K562 (cell line): ENCODE results near the gene SUGP1. TPM values are rescaled to one million over a fixed set of nuclear protein-coding genes. Genes with fewer than 3 reads are reported as not detected.

Experiments
- ARID2 ChIP-seq: fragments of 450-650 bp; IDR thresholded peaks from 2 replicates; pipeline ENCODE4 v1.6.1; 2017; ENCODE audit warnings: antibody characterized with exemption, mild to moderate bottlenecking
- BMI1 ChIP-seq: fragments of 150-350 bp; IDR thresholded peaks from 2 replicates; pipeline ENCODE4 v1.6.1; 2014; ENCODE audit warnings: low read length
- CEBPG ChIP-seq, 3 experiments: fragments of 200-800 bp in 1 of 3; sonication (Bioruptor generic) in 1 of 3; sonication (generic) in 1 of 3; formaldehyde crosslinking in 1 of 3; IDR thresholded peaks in 2 of 3; conservative IDR thresholded peaks in 1 of 3; 2 replicates each; pipeline versions ENCODE4 v1.6.1 to v1.8.0; 2016 to 2022; ENCODE audit warnings: missing compliant biosample characterization in 2 of 3, missing genetic modification characterization in 2 of 3, mild to moderate bottlenecking in 1 of 3, missing genetic modification reagents in 1 of 3
- FOSL1 ChIP-seq: fragments of 200-800 bp; sonication (Bioruptor generic); conservative IDR thresholded peaks from 2 replicates; pipeline ENCODE4 v1.6.1; 2016; ENCODE audit warnings: missing genetic modification characterization, missing compliant biosample characterization
- FOXA3 ChIP-seq, 2 experiments: fragments of 450-650 bp in 1 of 2; sonication (generic) in 1 of 2; formaldehyde crosslinking; IDR thresholded peaks in 1 of 2; conservative IDR thresholded peaks in 1 of 2; 2 replicates each; pipeline versions ENCODE4 v1.4.0 to v1.8.0; 2020 to 2022; ENCODE audit warnings: mild to moderate bottlenecking in 2 of 2, missing genetic modification reagents in 1 of 2
- PATZ1 ChIP-seq: fragments of 250-450 bp; sonication (Bioruptor Pico); IDR thresholded peaks from 2 replicates; pipeline ENCODE4 v1.5.0; 2020; ENCODE audit warnings: mild to moderate bottlenecking, borderline replicate concordance
- PTTG1 ChIP-seq: fragments of 450-650 bp; IDR thresholded peaks from 2 replicates; pipeline ENCODE4 v1.6.1; 2016; ENCODE audit warnings: low read depth, mild to moderate bottlenecking, missing genetic modification characterization, missing compliant biosample characterization
- ZNF274 ChIP-seq: IDR thresholded peaks from 2 replicates; pipeline ENCODE4 v1.6.1; 2011; ENCODE audit warnings: low read depth, mild to moderate bottlenecking, low read length, moderate library complexity, borderline replicate concordance
- ZNF354B ChIP-seq: fragments of 250-450 bp; sonication (Bioruptor Pico); IDR thresholded peaks from 2 replicates; pipeline ENCODE4 v1.4.0; 2020
- polyA plus RNA-seq, 8 experiments: library from polyadenylated mRNA; depleted of rRNA in 4 of 8; stranded (reverse) in 5 of 8; unstranded in 3 of 8; fragments of >200 nt; fragmentation: Nextera tagmentation in 2 of 8; fragmentation: Illumina TruSeq in 1 of 8; extraction: Ambion mirVana in 2 of 8; extraction: Trizol in 1 of 8; gene quantifications; 2 replicates each; pipeline versions ENCODE4 v1.2.1 to v1.2.3, GENCODE V29; 2011 to 2014; ENCODE audit warnings: inconsistent platforms in 1 of 8, missing spikeins in 1 of 8
- total RNA-seq, 7 experiments: library from RNA; depleted of rRNA in 6 of 7; stranded (reverse); fragments of >200 nt in 6 of 7; fragmentation: Illumina TruSeq in 2 of 7; extraction: Trizol in 2 of 7; gene quantifications; 2 replicates each; pipeline versions ENCODE4 v1.2.1 to v1.2.3, GENCODE V29; 2011 to 2021; ENCODE audit warnings: low replicate concordance in 1 of 7
- TF ChIP-seq, protein P1 (sequence below): fragments of 250-450 bp; sonication (Bioruptor Pico); IDR thresholded peaks from 2 replicates; pipeline ENCODE4 v1.6.1; 2021; ENCODE audit warnings: mild to moderate bottlenecking

Gene SUGP1
- total and polyA plus RNA-seq, 9 of the 15 experiments (the other 6 are each of a cell fraction or from before 2014, with no cell fraction given), result 1.0 to 53.3 (median 32.4) TPM

DNA sequence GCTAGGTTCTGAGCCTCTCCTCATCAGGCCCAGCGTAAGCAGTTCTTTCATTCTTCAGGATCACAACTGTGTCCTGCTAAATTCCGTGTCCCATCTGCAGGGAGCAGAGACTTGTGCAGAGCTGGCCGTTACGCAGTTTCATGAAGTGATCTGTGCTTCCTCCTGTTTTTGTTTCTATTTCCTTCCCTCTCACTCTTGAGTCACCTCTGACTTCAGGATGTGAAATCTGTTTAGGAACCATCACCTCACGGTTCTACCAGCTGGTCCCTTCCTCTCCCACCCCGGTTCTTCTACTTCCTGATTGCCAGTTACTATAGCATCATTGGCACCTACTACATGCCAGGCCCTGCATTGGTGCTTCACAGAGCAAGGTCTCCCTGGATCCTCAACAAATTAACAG is 8.8 kb upstream of the SUGP1 start (continued):
- TF ChIP-seq, protein P1, sequence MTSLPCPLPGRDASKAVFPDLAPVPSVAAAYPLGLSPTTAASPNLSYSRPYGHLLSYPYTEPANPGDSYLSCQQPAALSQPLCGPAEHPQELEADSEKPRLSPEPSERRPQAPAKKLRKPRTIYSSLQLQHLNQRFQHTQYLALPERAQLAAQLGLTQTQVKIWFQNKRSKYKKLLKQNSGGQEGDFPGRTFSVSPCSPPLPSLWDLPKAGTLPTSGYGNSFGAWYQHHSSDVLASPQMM, result no peak
- TF ChIP-seq BMI1 (no peak), PATZ1 (CRISPR knock-in tag) (no peak), PTTG1 (tag) (no peak), ARID2 (no peak), FOXA3 (CRISPR knock-in tag; conservative IDR thresholded peaks at IDR 0.05 in 1 of 2, IDR thresholded peaks at IDR 0.05 in 1 of 2) (no peak), CEBPG (CRISPR knock-in tag; IDR thresholded peaks at IDR 0.05) (no peak), CEBPG (tag; conservative IDR thresholded peaks at IDR 0.05 in 1 of 2, IDR thresholded peaks at IDR 0.05 in 1 of 2) (no peak), FOSL1 (tag) (no peak), ZNF274 (no peak), ZNF354B (no peak)
